Mesenchymal stem cell (in vitro differentiated cells and primary cell): Measurements from ENCODE around the gene BHMT2.

ENCODE experiments used
- DNase-seq: peaks from one replicate; pipeline ENCODE4 v3.0.0-alpha.2; 2013
- H2AFZ ChIP-seq: one replicate; pipeline ENCODE4 v1.6.1; 2013; ENCODE audit warnings: low read depth, mild to moderate bottlenecking, control low read depth, inconsistent platforms, low read length, moderate library complexity
- H2AK5ac ChIP-seq: 2 replicates; pipeline ENCODE4 v1.6.1; 2013; ENCODE audit warnings: low read length, moderate library complexity, mild to moderate bottlenecking, inconsistent platforms; ENCODE audit not compliant: severe bottlenecking
- H2BK120ac ChIP-seq: one replicate; pipeline ENCODE4 v1.6.1; 2013; ENCODE audit warnings: low read depth, mild to moderate bottlenecking, inconsistent platforms, low read length, moderate library complexity
- H2BK12ac ChIP-seq, 2 experiments: one replicate each; pipeline ENCODE4 v1.6.1; 2013; ENCODE audit warnings: inconsistent platforms in 2 of 2, low read length in 2 of 2, mild to moderate bottlenecking in 2 of 2, moderate library complexity in 2 of 2, control low read depth in 1 of 2
- H2BK15ac ChIP-seq: one replicate; pipeline ENCODE4 v1.6.1; 2013; ENCODE audit warnings: mild to moderate bottlenecking, low read depth, inconsistent platforms; ENCODE audit not compliant: poor library complexity, severe bottlenecking
- H2BK5ac ChIP-seq: 2 replicates; pipeline ENCODE4 v1.6.1; 2013; ENCODE audit warnings: low read depth, mild to moderate bottlenecking, low read length, control low read depth, inconsistent platforms; ENCODE audit not compliant: poor library complexity, severe bottlenecking
- H3K14ac ChIP-seq, 2 experiments: one replicate each; pipeline ENCODE4 v1.6.1; 2013; ENCODE audit warnings: inconsistent platforms in 2 of 2, low read length in 2 of 2, control low read depth in 1 of 2, mild to moderate bottlenecking in 1 of 2, moderate library complexity in 1 of 2
- H3K18ac ChIP-seq, 2 experiments: one replicate each; pipeline ENCODE4 v1.6.1; 2013; ENCODE audit warnings: inconsistent platforms in 2 of 2, low read length in 2 of 2, control low read depth in 1 of 2, low read depth in 1 of 2, mild to moderate bottlenecking in 1 of 2
- H3K23ac ChIP-seq, 2 experiments: one replicate each; pipeline ENCODE4 v1.6.1; 2013; ENCODE audit warnings: inconsistent platforms in 2 of 2, low read length in 2 of 2, mild to moderate bottlenecking in 2 of 2, moderate library complexity in 2 of 2, control low read depth in 1 of 2
- H3K27ac ChIP-seq: 2 replicates; pipeline ENCODE4 v1.5.1; 2013; ENCODE audit warnings: mild to moderate bottlenecking, moderate library complexity, low read length, control low read depth, inconsistent platforms; ENCODE audit not compliant: poor library complexity, severe bottlenecking
- H3K27me3 ChIP-seq, 2 experiments: 2 replicates each; pipeline versions ENCODE4 v1.6.1 to v1.7.0; 2013; ENCODE audit warnings: low read length in 2 of 2, mild to moderate bottlenecking in 2 of 2, moderate library complexity in 2 of 2, control low read depth in 1 of 2, inconsistent platforms in 1 of 2; ENCODE audit not compliant: control insufficient read depth in 1 of 2, insufficient read depth in 1 of 2
- H3K36me3 ChIP-seq, 2 experiments: 2 replicates each; pipeline versions ENCODE4 v1.6.1 to v1.7.0; 2013; ENCODE audit warnings: low read length in 2 of 2, control low read depth in 1 of 2, inconsistent platforms in 1 of 2, low read depth in 1 of 2, mild to moderate bottlenecking in 1 of 2; ENCODE audit not compliant: insufficient read depth in 2 of 2, control insufficient read depth in 1 of 2
- H3K4ac ChIP-seq, 2 experiments: one replicate each; pipeline ENCODE4 v1.6.1; 2013; ENCODE audit warnings: inconsistent platforms in 2 of 2, low read length in 2 of 2, mild to moderate bottlenecking in 2 of 2, moderate library complexity in 2 of 2, control low read depth in 1 of 2, low read depth in 1 of 2
- H3K4me1 ChIP-seq: 2 replicates; pipeline ENCODE4 v1.6.1; 2013; ENCODE audit warnings: low read depth, low read length, control low read depth; ENCODE audit not compliant: control insufficient read depth, insufficient read depth
- H3K4me2 ChIP-seq: 2 replicates; pipeline ENCODE4 v1.6.1; 2013; ENCODE audit warnings: low read length, mild to moderate bottlenecking, inconsistent platforms; ENCODE audit not compliant: poor library complexity, severe bottlenecking
- H3K4me3 ChIP-seq, 2 experiments: 2 replicates each; pipeline versions ENCODE4 v1.5.1 to v1.7.0; 2013; ENCODE audit warnings: low read length in 2 of 2, mild to moderate bottlenecking in 2 of 2, control low read depth in 1 of 2, low read depth in 1 of 2; ENCODE audit not compliant: insufficient read depth in 1 of 2
- H3K79me1 ChIP-seq: replicated peaks from 2 replicates; pipeline ENCODE4 v1.6.1; 2013; ENCODE audit warnings: mild to moderate bottlenecking, control low read depth, low read length, inconsistent platforms; ENCODE audit not compliant: poor library complexity, severe bottlenecking
- H3K9ac ChIP-seq: 2 replicates; pipeline ENCODE4 v1.7.0; 2013; ENCODE audit warnings: mild to moderate bottlenecking, low read length, moderate library complexity
- H3K9me3 ChIP-seq: 2 replicates; pipeline ENCODE4 v1.7.0; 2013; ENCODE audit warnings: mild to moderate bottlenecking, low read length; ENCODE audit not compliant: control insufficient read depth
- H4K8ac ChIP-seq: one replicate; pipeline ENCODE4 v1.6.1; 2013; ENCODE audit warnings: inconsistent platforms, mild to moderate bottlenecking, low read length, moderate library complexity
- H4K91ac ChIP-seq: one replicate; pipeline ENCODE4 v1.6.1; 2013; ENCODE audit warnings: mild to moderate bottlenecking, low read length, inconsistent platforms
- WGBS: methylation state at CpG from one replicate; pipeline ENCODE4 v1.1.7; 2013; ENCODE audit warnings: mixed read lengths; 5-methylcytosine and 5-hydroxymethylcytosine counted together

Gene BHMT2

GRCh38 chr5:79056847-79057246, 12.7 kb upstream of the BHMT2 start:
- Histone ChIP-seq H2BK12ac (no peak overlapping the region), H3K27ac (no peak overlapping the region), H3K4me1 (no peaks in the 10 kb centered on the region), H3K4me3 (no peak overlapping the region), H3K4me2 (no peak overlapping the region), H3K18ac (no peak overlapping the region), H3K9ac (no peak overlapping the region), H2BK120ac (no peak overlapping the region), H3K4ac (no peak overlapping the region), H2BK5ac (no peak overlapping the region), H3K36me3 (no peaks in the 10 kb centered on the region), H3K9me3 (peaks cover 17% of the 10 kb centered on the region), H2AFZ (no peak overlapping the region), H3K27me3 (no peaks in the 10 kb centered on the region), H3K79me1 (no peaks in the 10 kb centered on the region), H2BK15ac (no peak overlapping the region), H4K91ac (no peak overlapping the region), H4K8ac (no peak overlapping the region), H3K23ac (no peak overlapping the region), H3K14ac (no peak overlapping the region), H2AK5ac (no peak overlapping the region)
- DNase-seq = no peak

- Histone ChIP-seq H3K9me3 (no peaks in the 10 kb centered on the region), H3K27ac (no peak overlapping the region), H4K8ac (no peak overlapping the region), H2BK5ac (no peak overlapping the region), H3K79me1 (no peaks in the 10 kb centered on the region), H2AK5ac (no peak overlapping the region), H3K27me3 (peaks cover 0 to 6% of the 10 kb centered on the region in 2 experiments), H4K91ac (no peak overlapping the region), H3K18ac (no peak overlapping the region), H3K23ac (no peak overlapping the region), H2AFZ (no peak overlapping the region), H3K4me1 (no peaks in the 10 kb centered on the region), H3K14ac (no peak overlapping the region), H3K4ac (no peak overlapping the region), H3K36me3 (no peaks in the 10 kb centered on the region), H2BK15ac (no peak overlapping the region), H3K4me2 (no peak overlapping the region), H3K9ac (no peak overlapping the region), H2BK120ac (no peak overlapping the region), H2BK12ac (no peak overlapping the region), H3K4me3 (no peak overlapping the region)
- 97% methylated on average over 2 of the region's 4 CpGs for WGBS
- DNase-seq = no peak
Observed at GRCh38 chr5:79059674-79060073, 9.9 kb upstream of the BHMT2 start.

DNA sequence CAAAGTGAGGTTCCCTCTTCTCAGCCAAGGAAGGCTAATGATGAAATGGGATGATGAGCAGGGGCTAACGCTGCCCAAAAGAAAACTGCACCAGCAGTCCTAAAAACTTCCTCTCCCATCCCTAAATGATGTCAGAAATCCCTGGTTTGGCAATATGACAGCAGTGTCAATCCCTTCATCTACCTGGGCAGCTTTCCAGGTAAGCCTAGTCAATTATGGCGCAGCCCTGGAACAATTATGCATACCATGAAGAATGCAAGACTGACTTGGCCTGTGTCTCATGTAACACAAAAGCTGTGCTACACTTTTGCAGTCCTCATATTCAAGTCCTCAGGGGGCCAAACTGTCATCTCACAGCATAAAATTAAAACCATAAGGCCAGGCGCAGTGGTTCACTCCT, 7.1 kb upstream of the BHMT2 start:
- Histone ChIP-seq H3K4me2 (no peak overlapping the region), H3K14ac (no peak overlapping the region), H3K18ac (no peak overlapping the region), H2BK15ac (no peak overlapping the region), H3K4ac (no peak overlapping the region), H4K91ac (no peak overlapping the region), H2AFZ (no peak overlapping the region), H3K9me3 (no peaks in the 10 kb centered on the region), H3K27ac (no peak overlapping the region), H3K4me1 (no peaks in the 10 kb centered on the region), H2BK120ac (no peak overlapping the region), H2BK5ac (no peak overlapping the region), H3K23ac (no peak overlapping the region), H2AK5ac (no peak overlapping the region), H3K9ac (no peak overlapping the region), H3K4me3 (no peak overlapping the region), H3K27me3 (peaks cover 0 to 6% of the 10 kb centered on the region in 2 experiments), H4K8ac (no peak overlapping the region), H2BK12ac (no peak overlapping the region), H3K79me1 (no peaks in the 10 kb centered on the region), H3K36me3 (no peaks in the 10 kb centered on the region)
- DNase-seq = no peak
- WGBS = 94% methylated on average over 3 of the region's 3 CpGs

DNA sequence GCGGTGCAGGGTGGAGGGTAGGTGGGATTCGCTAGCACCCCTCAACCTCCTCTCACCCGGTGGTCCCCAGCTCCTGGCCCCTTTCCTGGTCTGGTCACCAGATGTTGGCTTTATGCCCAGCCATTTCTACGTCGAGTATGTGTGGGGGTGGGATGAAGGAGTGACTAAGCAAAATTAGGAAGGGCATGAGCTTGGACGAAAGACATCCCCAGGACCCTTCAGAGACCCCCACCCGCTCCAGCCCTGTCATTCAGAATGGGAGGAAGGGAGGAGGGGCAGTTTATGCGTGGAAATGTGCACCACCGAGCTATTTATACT, 742 bp downstream of the BHMT2 start:
- H2BK12ac ChIP-seq = no peak overlapping the region
- no peak overlapping the region for H3K18ac ChIP-seq
- H2BK120ac ChIP-seq = no peak overlapping the region
- no peak overlapping the region for H2BK5ac ChIP-seq
- H3K4me2 ChIP-seq = no peak overlapping the region
- H3K4ac ChIP-seq = peak overlapping the region in 1 of 2 experiments; percentile 2
- H4K8ac ChIP-seq = no peak overlapping the region
- no peaks in the 10 kb centered on the region for H3K36me3 ChIP-seq
- no peaks in the 10 kb centered on the region for H3K79me1 ChIP-seq
- H3K14ac ChIP-seq = no peak overlapping the region
- no peak overlapping the region for H2AK5ac ChIP-seq
- no peak overlapping the region for H2AFZ ChIP-seq
- H3K4me3 ChIP-seq = peak overlapping the region in 1 of 2 experiments; percentile 80
- DNase-seq = no peak
- H3K9me3 ChIP-seq = peaks cover 12% of the 10 kb centered on the region
- peak overlapping the region; percentile 18 for H4K91ac ChIP-seq
- peak overlapping the region; percentile 90 for H3K9ac ChIP-seq
- no peak overlapping the region for H3K23ac ChIP-seq
- H3K27ac ChIP-seq = no peak overlapping the region
- H3K27me3 ChIP-seq = no peaks in the 10 kb centered on the region
- 40% methylated on average over 2 of the region's 9 CpGs for WGBS
- H2BK15ac ChIP-seq = no peak overlapping the region
- H3K4me1 ChIP-seq = no peaks in the 10 kb centered on the region
